A673 (cell line): ENCODE measurements around the gene MMD.

Source experiments
- CTCF ChIP-seq: fragments of 300-800, 200-600 bp; sonication (generic); conservative IDR thresholded peaks from 2 replicates; pipeline ENCODE4 v1.5.1; 2017; ENCODE audit warnings: low read depth, mild to moderate bottlenecking, antibody characterized with exemption, low read length, moderate library complexity, mixed read lengths
- EZH2 ChIP-seq: fragments of 200-600 bp; sonication (generic); IDR thresholded peaks from 2 replicates; pipeline ENCODE4 v1.6.1; 2017; ENCODE audit warnings: borderline replicate concordance, low read depth, mild to moderate bottlenecking, mixed read lengths, antibody characterized with exemption, low read length; ENCODE audit not compliant: poor library complexity, severe bottlenecking

DNA sequence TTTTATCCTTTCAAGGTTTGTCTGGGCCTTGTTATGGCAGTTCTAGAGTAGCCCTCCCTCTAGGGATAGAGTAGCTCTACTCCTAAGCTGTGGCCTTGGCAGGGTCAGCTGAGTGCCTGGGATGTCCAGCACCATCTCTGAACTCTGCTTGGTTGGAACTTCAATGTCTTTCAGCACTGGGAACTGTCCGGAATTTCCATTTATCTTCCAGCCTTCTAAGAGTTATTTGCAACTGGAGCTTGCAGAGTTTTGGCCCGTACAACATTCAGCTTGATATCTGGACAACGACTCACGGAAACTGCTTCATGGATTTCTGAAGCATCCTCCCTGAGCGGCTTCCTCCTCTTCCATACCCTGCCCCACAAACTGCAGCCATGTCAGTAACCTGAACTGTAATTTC is 22.9 kb downstream of the MMD start:
- TF ChIP-seq CTCF: no peak
- TF ChIP-seq EZH2: no peak
